ENCODE results near the gene GSTK1. TPM values are rescaled to one million over a fixed set of nuclear protein-coding genes. Genes with fewer than 3 reads are reported as not detected.

The GSTK1 gene
- total RNA-seq, 4 donors from 2014 or later = 58.2 to 173 (median 86.9) TPM

- intact Hi-C loops (cut with DNase I; ENCODE audit: low total_unique reads) = no loop called here
- no peak overlapping the region for H3K4me3 ChIP-seq
- DNase-seq = no peak
- no peaks in the 10 kb centered on the region for H3K36me3 ChIP-seq
- no peak overlapping the region for H3K27ac ChIP-seq
- no peaks in the 10 kb centered on the region for H3K4me1 ChIP-seq
- no peaks in the 10 kb centered on the region for H3K27me3 ChIP-seq
- TF ChIP-seq POLR2A (IDR thresholded peaks at IDR 0.05) = no peak
- no peak for TF ChIP-seq CTCF (IDR thresholded peaks at IDR 0.05)
- H3K9me3 ChIP-seq = no peaks in the 10 kb centered on the region
Measured at GRCh38 chr7:143223784-143224183, 39.5 kb upstream of the GSTK1 start.

GRCh38 chr7:143225047-143225446 lies 38.2 kb upstream of the GSTK1 start:
- TF ChIP-seq CTCF (IDR thresholded peaks at IDR 0.05) (no peak), POLR2A (IDR thresholded peaks at IDR 0.05) (no peak)
- Histone ChIP-seq H3K27me3 (no peaks in the 10 kb centered on the region), H3K9me3 (no peaks in the 10 kb centered on the region), H3K4me3 (no peak overlapping the region), H3K4me1 (no peaks in the 10 kb centered on the region), H3K36me3 (no peaks in the 10 kb centered on the region), H3K27ac (no peak overlapping the region)
- DNase-seq = no peak
- intact Hi-C loops (cut with DNase I; ENCODE audit: low total_unique reads) = no loop called here

GRCh38 chr7:143227806-143228205 lies 35.4 kb upstream of the GSTK1 start:
- no peaks in the 10 kb centered on the region for H3K36me3 ChIP-seq
- H3K4me3 ChIP-seq = no peak overlapping the region
- no peak for DNase-seq
- H3K9me3 ChIP-seq = no peaks in the 10 kb centered on the region
- TF ChIP-seq POLR2A (IDR thresholded peaks at IDR 0.05) = no peak
- TF ChIP-seq CTCF (IDR thresholded peaks at IDR 0.05) = no peak
- H3K4me1 ChIP-seq = no peaks in the 10 kb centered on the region
- no peaks in the 10 kb centered on the region for H3K27me3 ChIP-seq
- intact Hi-C loops (cut with DNase I; ENCODE audit: low total_unique reads) = no loop called here
- H3K27ac ChIP-seq = no peak overlapping the region

GRCh38 chr7:143229054-143229790 lies 34.0 kb upstream of the GSTK1 start:
- Histone ChIP-seq H3K9me3 (no peaks in the 10 kb centered on the region), H3K27ac (no peak overlapping the region), H3K4me3 (no peak overlapping the region), H3K36me3 (no peaks in the 10 kb centered on the region), H3K4me1 (no peaks in the 10 kb centered on the region), H3K27me3 (no peaks in the 10 kb centered on the region)
- intact Hi-C loops (cut with DNase I; ENCODE audit: low total_unique reads) = no loop called here
- no peak for TF ChIP-seq CTCF (IDR thresholded peaks at IDR 0.05)
- no peak for TF ChIP-seq POLR2A (IDR thresholded peaks at IDR 0.05)
- no peak for DNase-seq

- H3K27ac ChIP-seq = no peak overlapping the region
- intact Hi-C loops (cut with DNase I; ENCODE audit: low total_unique reads) = no loop called here
- TF ChIP-seq POLR2A (IDR thresholded peaks at IDR 0.05) (no peak), CTCF (IDR thresholded peaks at IDR 0.05) (no peak)
- no peaks in the 10 kb centered on the region for H3K36me3 ChIP-seq
- H3K4me3 ChIP-seq = no peak overlapping the region
- no peaks in the 10 kb centered on the region for H3K27me3 ChIP-seq
- no peaks in the 10 kb centered on the region for H3K9me3 ChIP-seq
- no peaks in the 10 kb centered on the region for H3K4me1 ChIP-seq
- DNase-seq = no peak
Measured at GRCh38 chr7:143230602-143231457, 32.4 kb upstream of the GSTK1 start.

Measured in uterus (tissue), 4 donors.